ENCODE data around the gene TMEM53. TPM values are rescaled to one million over a fixed set of nuclear protein-coding genes. Genes with fewer than 3 reads are reported as not detected.
A peak's percentile ranks its signal among the peaks of the same experiment; 100 is the strongest.

The TMEM53 gene
- total and polyA plus RNA-seq, 8 donors = 8.5 to 18.8 (median 9.7) TPM

DNA sequence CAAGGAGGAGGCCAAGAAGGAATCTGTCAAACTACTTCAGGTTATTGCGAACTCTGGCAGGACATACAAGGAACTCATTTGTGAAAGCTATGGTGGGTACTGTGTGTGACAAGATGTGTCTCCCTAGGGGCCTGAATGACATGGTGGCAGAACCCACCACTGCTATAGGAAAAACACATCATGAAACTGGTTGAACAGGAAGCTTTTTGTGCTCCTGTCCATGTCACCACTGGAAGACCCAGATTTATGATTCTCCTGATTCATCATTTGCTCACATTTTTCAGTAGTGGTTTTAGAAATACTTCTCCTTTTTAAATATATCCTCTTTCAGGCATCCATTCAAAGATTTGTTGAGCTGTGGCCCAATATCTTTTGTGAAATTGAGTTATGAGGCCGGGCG lies 23.9 kb upstream of the TMEM53 start:
- no peak for ATAC-seq
- intact Hi-C loops (cut with DNase I) = no loop called here
- TF ChIP-seq CTCF (IDR thresholded peaks at IDR 0.05) = no peak
- H3K4me3 ChIP-seq = no peak overlapping the region
- no peaks in the 10 kb centered on the region for H3K9me3 ChIP-seq
- H3K4me1 ChIP-seq = peaks cover 0 to 7% of the 10 kb centered on the region in 2 donors
- H3K27me3 ChIP-seq = no peaks in the 10 kb centered on the region
- no peak for DNase-seq
- H3K36me3 ChIP-seq = no peaks in the 10 kb centered on the region
- no peak overlapping the region for H3K27ac ChIP-seq

- Histone ChIP-seq H3K9me3 (no peaks in the 10 kb centered on the region), H3K36me3 (no peaks in the 10 kb centered on the region), H3K4me3 (no peak overlapping the region), H3K27me3 (no peaks in the 10 kb centered on the region), H3K4me1 (peaks cover 0 to 7% of the 10 kb centered on the region in 2 donors), H3K27ac (no peak overlapping the region)
- TF ChIP-seq CTCF (IDR thresholded peaks at IDR 0.05) = no peak
- intact Hi-C loops (cut with DNase I) = no loop called here
- DNase-seq (peak in 1 of 4 donors; percentile 41), ATAC-seq (peak; percentile 53)
Observed at GRCh38 chr1:44696789-44697345, 22.6 kb upstream of the TMEM53 start.

- no peak overlapping the region for H3K4me3 ChIP-seq
- no peaks in the 10 kb centered on the region for H3K36me3 ChIP-seq
- DNase-seq = no peak
- no peak overlapping the region for H3K27ac ChIP-seq
- no peaks in the 10 kb centered on the region for H3K27me3 ChIP-seq
- no peak for ATAC-seq
- H3K4me1 ChIP-seq = peaks cover 0 to 7% of the 10 kb centered on the region in 2 donors
- intact Hi-C loops (cut with DNase I) = no loop called here
- H3K9me3 ChIP-seq = no peaks in the 10 kb centered on the region
- no peak for TF ChIP-seq CTCF (IDR thresholded peaks at IDR 0.05)
Observed at GRCh38 chr1:44696101-44696500, 21.8 kb upstream of the TMEM53 start.

- Histone ChIP-seq H3K36me3 (no peaks in the 10 kb centered on the region), H3K27me3 (no peaks in the 10 kb centered on the region), H3K9me3 (no peaks in the 10 kb centered on the region), H3K4me1 (peaks cover 0 to 7% of the 10 kb centered on the region in 2 donors), H3K4me3 (no peak overlapping the region), H3K27ac (no peak overlapping the region)
- no peak for TF ChIP-seq CTCF (IDR thresholded peaks at IDR 0.05)
- DNase-seq = no peak
- intact Hi-C loops (cut with DNase I) = no loop called here
- ATAC-seq = no peak
Observed at GRCh38 chr1:44695671-44696070, 21.4 kb upstream of the TMEM53 start.

DNA sequence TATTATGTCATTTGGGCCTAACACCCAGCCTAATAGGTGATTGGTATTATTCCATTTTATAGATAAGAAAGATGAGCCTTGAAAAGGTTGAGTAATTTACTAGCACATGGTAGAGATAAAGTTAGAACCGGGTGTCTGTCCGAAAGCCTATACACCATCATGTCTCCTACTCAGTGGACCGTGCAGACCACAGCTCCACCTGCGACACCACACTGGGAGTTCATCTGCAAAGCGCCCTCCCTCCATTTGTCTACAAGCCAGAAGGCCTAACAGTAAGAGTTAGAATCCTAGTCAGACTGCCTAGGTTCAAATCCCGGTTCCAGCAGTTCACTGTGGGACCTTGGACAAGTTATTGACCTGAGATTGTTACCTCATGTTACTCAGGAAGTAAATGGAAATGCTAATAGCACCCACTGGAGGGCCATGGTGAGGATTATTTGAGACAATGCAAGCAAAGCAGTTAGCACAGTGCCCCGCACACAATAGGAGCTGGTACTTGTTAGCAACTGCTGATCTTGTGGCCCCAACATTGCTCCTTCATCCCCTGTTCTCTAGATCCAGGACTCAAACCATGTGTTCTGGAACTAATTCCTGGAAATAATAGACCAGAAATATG lies 20.7 kb upstream of the TMEM53 start:
- ATAC-seq = no peak
- H3K4me1 ChIP-seq = peaks cover 0 to 7% of the 10 kb centered on the region in 2 donors
- intact Hi-C loops (cut with DNase I) = no loop called here
- no peak for DNase-seq
- H3K36me3 ChIP-seq = no peaks in the 10 kb centered on the region
- H3K27me3 ChIP-seq = no peaks in the 10 kb centered on the region
- H3K4me3 ChIP-seq = no peak overlapping the region
- TF ChIP-seq CTCF (IDR thresholded peaks at IDR 0.05) = no peak
- H3K9me3 ChIP-seq = no peaks in the 10 kb centered on the region
- no peak overlapping the region for H3K27ac ChIP-seq
